WTC11 (cell line): ENCODE results near the gene VTI1A.

Source experiments
- ATF2 ChIP-seq: sonication (generic); formaldehyde crosslinking; IDR thresholded peaks from 2 replicates; pipeline ENCODE4 v1.8.1; 2022; ENCODE audit warnings: low read depth, missing genetic modification reagents, borderline replicate concordance
- ERG ChIP-seq: fragments of 250-450 bp; sonication (Bioruptor Pico); IDR thresholded peaks from 2 replicates; pipeline ENCODE4 v1.8.0; 2021; ENCODE audit warnings: mild to moderate bottlenecking
- ETV6 ChIP-seq: sonication (generic); formaldehyde crosslinking; IDR thresholded peaks from 2 replicates; pipeline ENCODE4 v1.8.1; 2022; ENCODE audit warnings: mild to moderate bottlenecking, missing genetic modification reagents
- GABPB1 ChIP-seq: sonication (generic); formaldehyde crosslinking; IDR thresholded peaks from 2 replicates; pipeline ENCODE4 v1.8.1; 2023; ENCODE audit warnings: mild to moderate bottlenecking, missing genetic modification reagents
- TEAD4 ChIP-seq: sonication (generic); formaldehyde crosslinking; IDR thresholded peaks from 2 replicates; pipeline ENCODE4 v1.8.0; 2022; ENCODE audit warnings: mild to moderate bottlenecking, missing genetic modification reagents
- ZNF219 ChIP-seq: sonication (generic); formaldehyde crosslinking; IDR thresholded peaks from 2 replicates; pipeline ENCODE4 v1.8.0; 2023; ENCODE audit warnings: missing genetic modification reagents, mild to moderate bottlenecking, borderline replicate concordance
- TF ChIP-seq, protein P1 (sequence below): fragments of 200-600 bp; IDR thresholded peaks from 2 replicates; pipeline ENCODE4 v1.8.0; 2022; ENCODE audit warnings: antibody characterized with exemption

- TF ChIP-seq, protein P1, sequence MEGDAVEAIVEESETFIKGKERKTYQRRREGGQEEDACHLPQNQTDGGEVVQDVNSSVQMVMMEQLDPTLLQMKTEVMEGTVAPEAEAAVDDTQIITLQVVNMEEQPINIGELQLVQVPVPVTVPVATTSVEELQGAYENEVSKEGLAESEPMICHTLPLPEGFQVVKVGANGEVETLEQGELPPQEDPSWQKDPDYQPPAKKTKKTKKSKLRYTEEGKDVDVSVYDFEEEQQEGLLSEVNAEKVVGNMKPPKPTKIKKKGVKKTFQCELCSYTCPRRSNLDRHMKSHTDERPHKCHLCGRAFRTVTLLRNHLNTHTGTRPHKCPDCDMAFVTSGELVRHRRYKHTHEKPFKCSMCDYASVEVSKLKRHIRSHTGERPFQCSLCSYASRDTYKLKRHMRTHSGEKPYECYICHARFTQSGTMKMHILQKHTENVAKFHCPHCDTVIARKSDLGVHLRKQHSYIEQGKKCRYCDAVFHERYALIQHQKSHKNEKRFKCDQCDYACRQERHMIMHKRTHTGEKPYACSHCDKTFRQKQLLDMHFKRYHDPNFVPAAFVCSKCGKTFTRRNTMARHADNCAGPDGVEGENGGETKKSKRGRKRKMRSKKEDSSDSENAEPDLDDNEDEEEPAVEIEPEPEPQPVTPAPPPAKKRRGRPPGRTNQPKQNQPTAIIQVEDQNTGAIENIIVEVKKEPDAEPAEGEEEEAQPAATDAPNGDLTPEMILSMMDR: no peak
- no peak for TF ChIP-seq ETV6
- no peak for TF ChIP-seq GABPB1
- TF ChIP-seq ERG: no peak
- no peak for TF ChIP-seq ATF2 (CRISPR knock-in tag)
- no peak for TF ChIP-seq TEAD4 (CRISPR knock-in tag)
- TF ChIP-seq ZNF219: no peak
Measured at GRCh38 chr10:112678987-112679386, 232.0 kb downstream of the VTI1A start.
